Neural progenitor cell (in vitro differentiated cells): ENCODE results near the gene MUC12.
"Not testable (repeated sequence)": the region's sequence is repeated elsewhere in the genome, so short reads cannot be mapped to it uniquely, and the experiment has no call there.

Source experiments
- CTCF ChIP-seq: fragments of 200-600 bp; sonication (generic); IDR thresholded peaks from 2 replicates; pipeline ENCODE4 v1.5.1; 2017; ENCODE audit warnings: antibody characterized with exemption, mild to moderate bottlenecking
- EZH2 ChIP-seq: fragments of 200-600 bp; sonication (generic); IDR thresholded peaks from 2 replicates; pipeline ENCODE4 v1.6.1; 2017; ENCODE audit warnings: antibody characterized with exemption, mild to moderate bottlenecking, moderate library complexity

GRCh38 chr7:100935381-100935780 lies 34.0 kb upstream of the MUC12 start:
- TF ChIP-seq CTCF, EZH2: not testable (repeated sequence)
